Adrenal gland (tissue), 12 donors: ENCODE results near the gene NEURL2. TPM values are rescaled to one million over a fixed set of nuclear protein-coding genes. Genes with fewer than 3 reads are reported as not detected.

Experiments used
- DNase-seq, 7 donors: peaks; one replicate each; pipeline ENCODE4 v3.0.0-alpha.2; 2019 to 2020
- H3K27ac ChIP-seq, 5 donors: fragments of 200-600 bp; sonication (generic) in 4 of 5; 1 replicate in 3 of 5; 2 replicates in 2 of 5; pipeline versions ENCODE4 v1.5.1 to v1.8.0; 2016 to 2020; ENCODE audit warnings: mild to moderate bottlenecking in 1 of 5
- H3K27me3 ChIP-seq: fragments of 200-600 bp; 2 replicates; pipeline ENCODE4 v1.8.0; 2021
- H3K36me3 ChIP-seq, 2 donors: fragments of 200-600 bp; replicated peaks in 1 of 2; 1 replicate in 1 of 2; 2 replicates in 1 of 2; pipeline versions ENCODE4 v1.5.1 to v1.8.0; 2018 to 2022
- H3K4me1 ChIP-seq, 2 donors: fragments of 200-600 bp; replicated peaks in 1 of 2; 1 replicate in 1 of 2; 2 replicates in 1 of 2; pipeline versions ENCODE4 v1.5.1 to v1.8.0; 2018 to 2021
- H3K4me3 ChIP-seq, 4 donors: fragments of 200-600 bp; sonication (generic) in 3 of 4; one replicate each; pipeline ENCODE4 v1.5.1; 2016 to 2018
- H3K9me3 ChIP-seq, 3 donors: fragments of 200-600 bp; sonication (generic) in 1 of 3; replicated peaks in 1 of 3; 1 replicate in 2 of 3; 2 replicates in 1 of 3; pipeline versions ENCODE4 v1.5.1 to v1.8.0; 2016 to 2021
- CTCF ChIP-seq, 6 experiments: fragments of 450-650 bp in 4 of 6; fragments of 200-600 bp in 2 of 6; sonication (generic) in 1 of 6; IDR thresholded peaks; 1 replicate in 5 of 6; 2 replicates in 1 of 6; pipeline versions ENCODE4 v1.5.1 to v1.8.0; 2016 to 2021; ENCODE audit warnings: antibody characterized with exemption in 6 of 6, mild to moderate bottlenecking in 2 of 6, moderate library complexity in 1 of 6
- POLR2A ChIP-seq, 2 donors: fragments of 450-650 bp; IDR thresholded peaks; one replicate each; pipeline ENCODE4 v1.6.1; 2017; ENCODE audit warnings: antibody characterized with exemption in 2 of 2, mild to moderate bottlenecking in 2 of 2, moderate library complexity in 1 of 2
- WGBS, 4 donors: extraction: QIAGEN DNeasy Blood & Tissue Kit in 2 of 4; methylation state at CpG; one replicate each; pipeline versions ENCODE4 v1.1.5 to v1.1.7; 2013 to 2017; 5-methylcytosine and 5-hydroxymethylcytosine counted together
- intact Hi-C, 2 donors: fragments of 100-400 bp; cut with DNase I; formaldehyde crosslinking; loops; one replicate each; pipeline versions ENCODE4 v1.14.1 to v1.15.0; 2022 to 2023
- polyA plus RNA-seq, 3 donors: library from polyadenylated mRNA; stranded (reverse); fragments of 200-250 nt in 2 of 3; fragments of 350-450 nt in 1 of 3; fragmentation: Illumina TruSeq in 1 of 3; extraction: RNeasy Lipid Tissue Mini Kit (QIAGEN cat#74804) in 1 of 3; gene quantifications; one replicate each; pipeline ENCODE4 v1.2.3, GENCODE V29; 2013 to 2014
- total RNA-seq, 9 donors: library from RNA; depleted of rRNA in 4 of 9; stranded (reverse); fragments of >200 nt in 4 of 9; fragments of 120-200 nt in 1 of 9; fragmentation: NEBNext Ultra II Directional in 1 of 9; extraction: Animal tissue kit (Norgen Biotek cat#: 25700) in 1 of 9; gene quantifications; one replicate each; pipeline versions ENCODE4 v1.1.0 to v1.2.4, GENCODE V29; 2013 to 2023
- donor health status: healthy with polysubstance abuse.
- donor health status: Bipolar disorder and iron deficiency.
- donor health status: DM: yes; HTN: yes; CAD: no.
- donor health status: DM: no; HTN: no; CAD: no.
- donor health status: DM: no; HTN: no; CAD: no.
- donor health status: DM: yes; HTN: yes; CAD: no.

The NEURL2 gene
- total and polyA plus RNA-seq, 12 donors = 1.0 to 36.4 (median 13.7) TPM

GRCh38 chr20:45890077-45890984, 677 bp downstream of the NEURL2 start:
- Histone ChIP-seq H3K4me1 (peaks cover 28 to 51% of the 10 kb centered on the region in 2 donors), H3K27me3 (no peaks in the 10 kb centered on the region), H3K9me3 (no peaks in the 10 kb centered on the region), H3K27ac (peak overlapping the region; percentile 67 to 96 (median 91)), H3K36me3 (peaks cover 0 to 44% of the 10 kb centered on the region in 2 donors), H3K4me3 (peak overlapping the region in 3 of 4 donors; percentile 4 to 71 (median 64))
- DNase-seq = peak; percentile 68 to 90 (median 73)
- intact Hi-C loops = no loop called here
- 9 to 45% (median 12%) methylated on average over 7 to 79 of the region's 79 CpGs for WGBS, 4 donors
- TF ChIP-seq CTCF (IDR thresholded peaks at IDR 0.05) (peak; percentile 25 to 56 (median 44)), POLR2A (IDR thresholded peaks at IDR 0.05) (no peak)

GRCh38 chr20:45888681-45889080, 2.3 kb downstream of the NEURL2 start:
- Histone ChIP-seq H3K4me3 (no peak overlapping the region), H3K9me3 (no peaks in the 10 kb centered on the region), H3K36me3 (peaks cover 0 to 29% of the 10 kb centered on the region in 2 donors), H3K27ac (peak overlapping the region in 1 of 5 donors; percentile 11), H3K27me3 (no peaks in the 10 kb centered on the region), H3K4me1 (peaks cover 36 to 55% of the 10 kb centered on the region in 2 donors)
- no peak for DNase-seq
- TF ChIP-seq CTCF (IDR thresholded peaks at IDR 0.05) (no peak), POLR2A (IDR thresholded peaks at IDR 0.05) (no peak)
- 92 to 100% (median 95%) methylated on average over 2 to 3 of the region's 3 CpGs for WGBS, 4 donors
- intact Hi-C loops = no loop called here

- DNase-seq = no peak
- intact Hi-C loops = no loop called here
- H3K9me3 ChIP-seq = no peaks in the 10 kb centered on the region
- H3K27ac ChIP-seq = peak within 1 kb of the TSS in 1 of 5 donors; percentile 26
- H3K36me3 ChIP-seq = peaks cover 0 to 30% of the 10 kb centered on the region in 2 donors
- TF ChIP-seq POLR2A (IDR thresholded peaks at IDR 0.05) (no peak), CTCF (IDR thresholded peaks at IDR 0.05) (no peak)
- no peaks in the 10 kb centered on the region for H3K27me3 ChIP-seq
- WGBS, 4 donors = 96 to 98% (median 96%) methylated on average over 7 to 8 of the region's 8 CpGs
- no peak within 1 kb of the TSS for H3K4me3 ChIP-seq
- peaks cover 27 to 52% of the 10 kb centered on the region in 2 donors for H3K4me1 ChIP-seq
Observed at GRCh38 chr20:45887346-45887715, 3.7 kb downstream of the NEURL2 start, which contains the start of gene SPATA25. Gene SPATA25 (minus strand): TSS chr20:45887622. CDS start chr20:45887590, 32 bp downstream.

GRCh38 chr20:45886590-45887345, 4.2 kb downstream of the NEURL2 start:
- H3K36me3 ChIP-seq = peaks cover 0 to 30% of the 10 kb centered on the region in 2 donors
- DNase-seq = peak in 1 of 7 donors; percentile 28
- peaks cover 26 to 52% of the 10 kb centered on the region in 2 donors for H3K4me1 ChIP-seq
- no peak overlapping the region for H3K4me3 ChIP-seq
- H3K27me3 ChIP-seq = no peaks in the 10 kb centered on the region
- intact Hi-C loops = no loop called here
- H3K9me3 ChIP-seq = no peaks in the 10 kb centered on the region
- no peak overlapping the region for H3K27ac ChIP-seq
- TF ChIP-seq POLR2A (IDR thresholded peaks at IDR 0.05) = no peak
- TF ChIP-seq CTCF (IDR thresholded peaks at IDR 0.05) = no peak
- WGBS, 4 donors = 91 to 95% (median 93%) methylated on average over 14 to 19 of the region's 19 CpGs
